Fibroblast of peridontal ligament (primary cell): ENCODE results near the gene ZBTB20.

Experiments used
- DNase-seq: peaks from one replicate; pipeline ENCODE4 v3.0.0-alpha.2; 2010; ENCODE audit errors: extremely low read depth

Gene ZBTB20

GRCh38 chr3:114411190-114411668 lies 735.9 kb downstream of the ZBTB20 start:
- DNase-seq = peak; percentile 72

GRCh38 chr3:114408736-114409670 lies 738.1 kb downstream of the ZBTB20 start:
- no peak for DNase-seq

GRCh38 chr3:114406922-114407321 lies 740.2 kb downstream of the ZBTB20 start:
- no peak for DNase-seq

GRCh38 chr3:114406286-114406685 lies 740.8 kb downstream of the ZBTB20 start:
- peak; percentile 78 for DNase-seq

- DNase-seq = no peak
These were observed 741.7 kb downstream of the ZBTB20 start for GRCh38 chr3:114405202-114405990.

- peak; percentile 66 for DNase-seq
These were observed 742.5 kb downstream of the ZBTB20 start for GRCh38 chr3:114404590-114404989.

- no peak for DNase-seq
These were observed 744.2 kb downstream of the ZBTB20 start for GRCh38 chr3:114402838-114403237.

GRCh38 chr3:114401346-114401745 lies 745.7 kb downstream of the ZBTB20 start:
- DNase-seq = no peak

GRCh38 chr3:114400371-114400770 lies 746.7 kb downstream of the ZBTB20 start:
- no peak for DNase-seq

GRCh38 chr3:114394551-114394950 lies 752.5 kb downstream of the ZBTB20 start:
- DNase-seq = no peak

- DNase-seq = no peak
These were observed 753.6 kb downstream of the ZBTB20 start for GRCh38 chr3:114393367-114394072.

GRCh38 chr3:114392831-114393230 lies 754.3 kb downstream of the ZBTB20 start:
- DNase-seq = no peak

- DNase-seq = no peak
These were observed 757.9 kb downstream of the ZBTB20 start for GRCh38 chr3:114389156-114389555.

GRCh38 chr3:114384558-114384903 lies 762.6 kb downstream of the ZBTB20 start:
- DNase-seq = no peak

- DNase-seq = peak; percentile 94
These were observed 763.1 kb downstream of the ZBTB20 start for GRCh38 chr3:114383875-114384557.

GRCh38 chr3:114380233-114380651 lies 766.8 kb downstream of the ZBTB20 start:
- peak; percentile 95 for DNase-seq

- DNase-seq = peak; percentile 65
These were observed 767.8 kb downstream of the ZBTB20 start for GRCh38 chr3:114379266-114379665.

- DNase-seq = no peak
These were observed 768.3 kb downstream of the ZBTB20 start for GRCh38 chr3:114378760-114379159.

GRCh38 chr3:114377426-114377825 lies 769.7 kb downstream of the ZBTB20 start:
- DNase-seq = no peak

- no peak for DNase-seq
These were observed 770.4 kb downstream of the ZBTB20 start for GRCh38 chr3:114376516-114377185.
